Smooth muscle cell (in vitro differentiated cells): ENCODE results near the gene ETFA. TPM values are rescaled to one million over a fixed set of nuclear protein-coding genes. Genes with fewer than 3 reads are reported as not detected.

Experiments used
- DNase-seq: peaks from one replicate; lab custom pipeline; 2025; ENCODE audit not compliant: unreplicated experiment; lab: John Stamatoyannopoulos, UW
- H2AFZ ChIP-seq: fragments of 200-600 bp; sonication (generic); 2 replicates; pipeline ENCODE4 v1.6.0; 2016; ENCODE audit warnings: antibody characterized with exemption, low read depth, mild to moderate bottlenecking
- H3F3A ChIP-seq: fragments of 200-600 bp; sonication (generic); 2 replicates; pipeline ENCODE4 v1.6.0; 2017; ENCODE audit warnings: antibody characterized with exemption, low read depth
- H3K27ac ChIP-seq: fragments of 200-600 bp; sonication (generic); 2 replicates; pipeline ENCODE4 v1.5.1; 2016; ENCODE audit warnings: low read depth, mild to moderate bottlenecking
- H3K27me3 ChIP-seq: fragments of 200-600 bp; sonication (generic); 2 replicates; pipeline ENCODE4 v1.6.1; 2016; ENCODE audit warnings: low read depth, mild to moderate bottlenecking
- H3K36me3 ChIP-seq: fragments of 200-600 bp; sonication (generic); 2 replicates; pipeline ENCODE4 v1.5.1; 2016; ENCODE audit warnings: low read depth
- H3K4me1 ChIP-seq: fragments of 200-600 bp; sonication (generic); 2 replicates; pipeline ENCODE4 v1.5.1; 2016; ENCODE audit warnings: low read depth
- H3K4me2 ChIP-seq: fragments of 200-600 bp; sonication (generic); 2 replicates; pipeline ENCODE4 v1.6.0; 2016; ENCODE audit warnings: mild to moderate bottlenecking
- H3K4me3 ChIP-seq: fragments of 200-600 bp; sonication (generic); 2 replicates; pipeline ENCODE4 v1.5.1; 2016; ENCODE audit warnings: mild to moderate bottlenecking
- H3K79me2 ChIP-seq: fragments of 200-600 bp; sonication (generic); 2 replicates; pipeline ENCODE4 v1.6.0; 2016; ENCODE audit warnings: low read depth, mild to moderate bottlenecking
- H3K9ac ChIP-seq: fragments of 200-600 bp; sonication (generic); 2 replicates; pipeline ENCODE4 v1.6.0; 2016; ENCODE audit warnings: low read depth
- H3K9me3 ChIP-seq: fragments of 200-600 bp; sonication (generic); replicated peaks from 2 replicates; pipeline ENCODE4 v1.5.1; 2016; ENCODE audit warnings: low read depth
- H4K20me1 ChIP-seq: fragments of 200-600 bp; sonication (generic); 2 replicates; pipeline ENCODE4 v1.6.0; 2016; ENCODE audit warnings: low read depth
- WGBS: methylation state at CpG from one replicate; pipeline ENCODE4 v1.1.7; 2016; ENCODE audit warnings: low lambda C conversion rate; 5-methylcytosine and 5-hydroxymethylcytosine counted together
- polyA plus RNA-seq: library from polyadenylated mRNA; unstranded; fragments of >200 nt; fragmentation: Nextera tagmentation; extraction: Ambion mirVana; gene quantifications from 2 replicates; pipeline ENCODE4 v1.2.1, GENCODE V29; 2016
- total RNA-seq: library from RNA; depleted of rRNA; stranded (reverse); fragments of >200 nt; gene quantifications from 2 replicates; pipeline ENCODE4 v1.2.3, GENCODE V29; 2014
- TF ChIP-seq, protein P1 (sequence below): fragments of 200-600 bp; sonication (generic); IDR thresholded peaks from 2 replicates; pipeline ENCODE4 v1.5.1; 2017; ENCODE audit warnings: borderline replicate concordance, mild to moderate bottlenecking, antibody characterized with exemption; ENCODE audit not compliant: insufficient read depth, poor library complexity, severe bottlenecking

The ETFA gene
- total and polyA plus RNA-seq, 2 experiments from 2014 or later: 98.0 to 119 TPM

DNA sequence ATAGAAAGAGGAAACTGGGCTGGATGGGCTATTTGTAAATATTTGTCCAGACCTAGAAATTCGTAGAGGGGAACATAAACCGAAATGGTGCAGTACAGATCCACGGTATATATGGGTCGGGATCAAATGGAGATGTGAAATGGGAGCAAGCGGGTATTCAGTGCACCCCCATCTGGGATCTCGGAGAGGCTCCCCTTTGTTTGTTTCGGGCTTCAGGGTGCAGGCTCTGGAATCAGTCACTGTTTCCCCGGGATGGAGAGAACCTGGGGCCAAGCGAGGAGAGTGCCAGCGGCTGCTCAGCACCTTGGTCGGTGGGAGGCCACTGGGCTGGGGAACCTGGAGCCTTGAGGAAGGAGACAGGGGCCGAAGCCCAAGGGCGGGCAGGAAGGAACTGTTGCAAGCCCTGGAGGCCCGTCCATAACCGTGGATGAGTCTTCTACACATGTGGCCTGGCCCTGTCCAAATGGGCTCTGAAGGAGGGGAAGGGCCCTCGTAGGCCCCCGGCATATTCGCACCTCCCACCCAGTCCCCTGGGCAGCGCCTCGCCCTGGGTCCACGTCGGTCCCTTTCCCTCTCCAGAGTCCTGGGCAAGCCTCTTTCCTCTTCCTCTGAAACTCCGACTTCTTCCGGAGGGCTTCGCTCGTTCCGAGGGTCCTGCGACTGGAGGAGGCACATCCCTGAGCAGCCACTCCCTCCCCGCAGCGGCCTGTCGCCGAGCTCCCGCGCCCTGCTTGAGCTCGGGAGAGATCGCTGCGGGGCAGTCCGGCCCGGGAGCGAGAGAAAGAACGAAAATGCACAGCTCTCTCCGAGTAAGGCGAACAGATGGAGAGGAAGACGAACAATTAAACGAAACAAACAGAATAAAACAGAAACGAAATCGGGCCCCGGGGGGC is 28.3 kb upstream of the ETFA start:
- whole genome bisulfite sequencing: 7% methylated on average over 46 of the region's 48 CpGs
- Histone ChIP-seq H3K4me2 (peak overlapping the region; percentile 78), H3K27ac (no peak overlapping the region), H3K36me3 (no peaks in the 10 kb centered on the region), H3K4me3 (peak overlapping the region; percentile 45), H4K20me1 (peaks cover 23% of the 10 kb centered on the region), H3K4me1 (peaks cover 45% of the 10 kb centered on the region), H3F3A (no peaks in the 10 kb centered on the region), H3K27me3 (peaks cover 98% of the 10 kb centered on the region), H2AFZ (no peak overlapping the region), H3K9ac (no peak overlapping the region), H3K79me2 (no peaks in the 10 kb centered on the region), H3K9me3 (no peaks in the 10 kb centered on the region)
- DNase-seq: no peak
- TF ChIP-seq, protein P1, sequence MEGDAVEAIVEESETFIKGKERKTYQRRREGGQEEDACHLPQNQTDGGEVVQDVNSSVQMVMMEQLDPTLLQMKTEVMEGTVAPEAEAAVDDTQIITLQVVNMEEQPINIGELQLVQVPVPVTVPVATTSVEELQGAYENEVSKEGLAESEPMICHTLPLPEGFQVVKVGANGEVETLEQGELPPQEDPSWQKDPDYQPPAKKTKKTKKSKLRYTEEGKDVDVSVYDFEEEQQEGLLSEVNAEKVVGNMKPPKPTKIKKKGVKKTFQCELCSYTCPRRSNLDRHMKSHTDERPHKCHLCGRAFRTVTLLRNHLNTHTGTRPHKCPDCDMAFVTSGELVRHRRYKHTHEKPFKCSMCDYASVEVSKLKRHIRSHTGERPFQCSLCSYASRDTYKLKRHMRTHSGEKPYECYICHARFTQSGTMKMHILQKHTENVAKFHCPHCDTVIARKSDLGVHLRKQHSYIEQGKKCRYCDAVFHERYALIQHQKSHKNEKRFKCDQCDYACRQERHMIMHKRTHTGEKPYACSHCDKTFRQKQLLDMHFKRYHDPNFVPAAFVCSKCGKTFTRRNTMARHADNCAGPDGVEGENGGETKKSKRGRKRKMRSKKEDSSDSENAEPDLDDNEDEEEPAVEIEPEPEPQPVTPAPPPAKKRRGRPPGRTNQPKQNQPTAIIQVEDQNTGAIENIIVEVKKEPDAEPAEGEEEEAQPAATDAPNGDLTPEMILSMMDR: no peak

DNA sequence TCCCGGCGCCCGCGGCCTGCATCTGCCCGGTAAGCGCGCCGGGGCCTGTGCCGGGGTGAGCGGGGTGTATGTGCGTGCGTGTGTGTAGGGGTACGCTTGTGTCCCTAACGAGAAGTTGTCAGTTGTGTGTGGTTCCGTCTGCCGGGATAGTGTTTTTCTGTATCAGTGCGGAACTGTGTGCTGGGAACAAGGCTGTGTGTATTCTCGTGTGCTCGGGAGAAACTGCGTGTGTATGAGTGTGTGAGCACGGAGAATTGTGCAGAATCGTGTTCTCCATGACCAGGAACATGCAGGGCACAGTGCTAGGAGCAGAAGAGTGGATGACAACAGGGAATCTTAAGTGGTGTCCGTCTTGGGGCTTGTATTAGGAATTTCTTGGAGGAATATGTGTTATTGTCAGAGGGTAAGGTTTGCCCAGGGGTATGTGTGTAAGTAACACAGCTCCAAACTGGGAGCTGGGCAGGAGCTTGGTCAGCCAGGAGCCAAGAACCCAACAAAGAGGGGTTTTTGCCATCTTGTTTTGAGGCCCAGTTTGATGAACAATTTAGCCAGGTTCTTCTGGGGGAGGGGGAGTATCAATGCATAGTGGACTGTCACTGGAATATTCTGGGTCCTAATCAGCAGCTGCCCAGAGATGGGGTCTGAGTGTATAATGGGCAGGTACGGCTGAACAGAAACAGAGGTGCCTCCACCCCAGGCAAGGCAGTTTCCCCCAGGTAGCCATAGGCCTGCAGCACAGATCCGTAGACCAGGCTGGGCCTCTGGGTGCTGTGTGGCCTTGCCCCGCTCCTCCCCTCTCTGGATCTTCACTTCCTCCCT is 27.4 kb upstream of the ETFA start:
- H3K4me3 ChIP-seq: peak overlapping the region; percentile 45
- H3K4me1 ChIP-seq: peaks cover 45% of the 10 kb centered on the region
- H3K9ac ChIP-seq: no peak overlapping the region
- no peaks in the 10 kb centered on the region for H3K79me2 ChIP-seq
- WGBS: 14% methylated on average over 26 of the region's 26 CpGs
- H3K4me2 ChIP-seq: peak overlapping the region; percentile 88
- no peak overlapping the region for H2AFZ ChIP-seq
- no peaks in the 10 kb centered on the region for H3F3A ChIP-seq
- no peaks in the 10 kb centered on the region for H3K9me3 ChIP-seq
- no peak for DNase-seq
- no peak overlapping the region for H3K27ac ChIP-seq
- H3K36me3 ChIP-seq: no peaks in the 10 kb centered on the region
- peaks cover 98% of the 10 kb centered on the region for H3K27me3 ChIP-seq
- TF ChIP-seq, protein P1: no peak
- peaks cover 23% of the 10 kb centered on the region for H4K20me1 ChIP-seq

DNA sequence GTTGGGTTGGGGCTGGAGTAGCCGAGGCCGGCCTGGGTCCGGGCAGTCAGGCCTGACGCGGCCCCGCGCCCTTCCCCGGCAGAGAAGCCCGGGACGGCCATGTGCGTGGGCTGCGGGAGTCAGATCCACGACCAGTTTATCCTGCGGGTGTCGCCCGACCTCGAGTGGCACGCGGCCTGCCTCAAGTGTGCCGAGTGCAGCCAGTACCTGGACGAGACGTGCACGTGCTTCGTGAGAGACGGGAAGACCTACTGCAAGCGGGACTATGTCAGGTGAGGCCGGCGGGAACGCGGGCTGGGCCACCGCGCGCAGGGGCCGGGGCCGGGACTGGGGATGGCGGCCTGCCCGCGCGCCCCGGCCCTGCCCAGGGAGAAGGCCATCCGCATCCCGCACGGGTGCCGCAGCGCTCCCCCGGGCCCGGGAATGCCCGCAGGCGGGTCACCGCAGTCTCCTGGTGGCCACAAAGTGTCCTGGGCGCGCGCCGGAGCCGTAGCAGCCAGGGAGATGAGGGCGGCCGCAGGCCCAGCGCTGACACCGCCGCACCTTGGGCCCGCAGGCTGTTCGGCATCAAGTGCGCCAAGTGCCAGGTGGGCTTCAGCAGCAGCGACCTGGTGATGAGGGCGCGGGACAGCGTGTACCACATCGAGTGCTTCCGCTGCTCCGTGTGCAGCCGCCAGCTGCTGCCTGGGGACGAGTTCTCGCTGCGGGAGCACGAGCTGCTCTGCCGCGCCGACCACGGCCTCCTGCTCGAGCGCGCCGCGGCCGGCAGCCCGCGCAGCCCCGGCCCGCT is 26.6 kb upstream of the ETFA start:
- DNase-seq: no peak
- Histone ChIP-seq H2AFZ (no peak overlapping the region), H3F3A (no peaks in the 10 kb centered on the region), H3K9ac (no peak overlapping the region), H3K9me3 (no peaks in the 10 kb centered on the region), H4K20me1 (peaks cover 23% of the 10 kb centered on the region), H3K27me3 (peaks cover 98% of the 10 kb centered on the region), H3K79me2 (no peaks in the 10 kb centered on the region), H3K36me3 (no peaks in the 10 kb centered on the region), H3K4me1 (peaks cover 44% of the 10 kb centered on the region), H3K4me3 (peak overlapping the region; percentile 45), H3K4me2 (peak overlapping the region; percentile 88), H3K27ac (no peak overlapping the region)
- TF ChIP-seq, protein P1: no peak
- WGBS: 5% methylated on average over 78 of the region's 89 CpGs
